Stimulated activated CD8-positive, alpha-beta memory T cell treated with anti-CD3 and anti-CD28 coated beads, Interleukin-4, amount 100 ng/mL, for 1 hour (primary cell): ENCODE data around the gene TMEM225B.
"Not testable (repeated sequence)": the region's sequence is repeated elsewhere in the genome, so short reads cannot be mapped to it uniquely, and the experiment has no call there.

ENCODE experiments used
- DNase-seq, 2 donors: peaks; one replicate each; pipeline ENCODE4 v3.0.0-alpha.2; 2020; ENCODE audit warnings: low read depth in 2 of 2, low spot score in 1 of 2

The TMEM225B gene

GRCh38 chr7:99597762-99598501 is at the start of gene TMEM225B:
Gene TMEM225B, plus strand, starts transcription at chr7:99598267. Its CDS starts 6,122 bp downstream, at chr7:99604389.
- DNase-seq = no peak

- DNase-seq = not testable (repeated sequence)
Observed at GRCh38 chr7:99549545-99549944, 48.5 kb upstream of the TMEM225B start.

GRCh38 chr7:99551334-99551733 is 46.7 kb upstream of the TMEM225B start:
- no peak for DNase-seq

- DNase-seq = peak; percentile 64 to 74
Observed at GRCh38 chr7:99551767-99552463, 46.2 kb upstream of the TMEM225B start, which contains the start of gene FAM200A. Gene FAM200A, minus strand, starts transcription at chr7:99552114. Its CDS starts 3,707 bp downstream, at chr7:99548407.

GRCh38 chr7:99553039-99553438 is 45.0 kb upstream of the TMEM225B start:
- no peak for DNase-seq

- no peak for DNase-seq
Observed at GRCh38 chr7:99554939-99555338, 43.1 kb upstream of the TMEM225B start.

- DNase-seq = no peak
Observed at GRCh38 chr7:99557196-99557607, 40.9 kb upstream of the TMEM225B start.

GRCh38 chr7:99557940-99558305 is 40.1 kb upstream of the TMEM225B start:
- DNase-seq = no peak

- peak; percentile 75 to 82 for DNase-seq
Observed at GRCh38 chr7:99558306-99559174, 39.5 kb upstream of the TMEM225B start, which contains the start of gene ZNF655. Gene ZNF655, plus strand, starts transcription at chr7:99558642. Its CDS starts 1,918 bp downstream, at chr7:99560560.

- DNase-seq = no peak
Observed at GRCh38 chr7:99559175-99559915, 38.7 kb upstream of the TMEM225B start.

GRCh38 chr7:99560834-99561736 is 37.0 kb upstream of the TMEM225B start:
- DNase-seq = no peak

GRCh38 chr7:99561737-99562051 is 36.4 kb upstream of the TMEM225B start:
- DNase-seq = no peak

- no peak for DNase-seq
Observed at GRCh38 chr7:99562114-99562784, 35.8 kb upstream of the TMEM225B start.

GRCh38 chr7:99562832-99563231 is 35.2 kb upstream of the TMEM225B start:
- DNase-seq = peak in 1 of 2 donors; percentile 8

- no peak for DNase-seq
Observed at GRCh38 chr7:99563650-99564049, 34.4 kb upstream of the TMEM225B start.

GRCh38 chr7:99568770-99569169 is 29.3 kb upstream of the TMEM225B start:
- DNase-seq = not testable (repeated sequence)

- DNase-seq = no peak
Observed at GRCh38 chr7:99571768-99572167, 26.3 kb upstream of the TMEM225B start.

GRCh38 chr7:99573257-99573656 is 24.8 kb upstream of the TMEM225B start:
- DNase-seq = no peak

- no peak for DNase-seq
Observed at GRCh38 chr7:99576251-99576650, 21.8 kb upstream of the TMEM225B start.
